Measurements from ENCODE around the gene KCTD18.

Gene KCTD18

GRCh38 chr2:200483729-200484198 is 26.1 kb downstream of the KCTD18 start:
- no peak for DNase-seq

DNA sequence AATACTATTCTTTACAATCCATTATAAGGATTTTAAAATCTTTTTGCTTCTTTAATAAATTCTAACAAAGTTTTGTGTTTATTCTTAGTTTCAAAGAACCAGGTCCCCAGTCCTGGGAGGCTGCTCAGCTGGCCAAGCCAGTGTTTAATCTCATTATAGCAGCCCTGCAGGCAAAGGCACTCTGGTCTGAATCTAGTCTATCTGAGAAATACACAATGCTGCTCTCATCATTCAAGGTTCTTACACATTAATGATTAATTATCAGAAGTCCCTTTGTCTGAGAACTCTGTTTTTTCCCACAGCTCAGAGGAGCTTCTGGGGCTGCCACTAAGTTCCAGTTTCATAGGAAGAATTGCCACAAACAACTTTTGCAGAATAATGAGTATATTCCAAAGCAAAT is 27.7 kb downstream of the KCTD18 start:
- no peak for DNase-seq

DNA sequence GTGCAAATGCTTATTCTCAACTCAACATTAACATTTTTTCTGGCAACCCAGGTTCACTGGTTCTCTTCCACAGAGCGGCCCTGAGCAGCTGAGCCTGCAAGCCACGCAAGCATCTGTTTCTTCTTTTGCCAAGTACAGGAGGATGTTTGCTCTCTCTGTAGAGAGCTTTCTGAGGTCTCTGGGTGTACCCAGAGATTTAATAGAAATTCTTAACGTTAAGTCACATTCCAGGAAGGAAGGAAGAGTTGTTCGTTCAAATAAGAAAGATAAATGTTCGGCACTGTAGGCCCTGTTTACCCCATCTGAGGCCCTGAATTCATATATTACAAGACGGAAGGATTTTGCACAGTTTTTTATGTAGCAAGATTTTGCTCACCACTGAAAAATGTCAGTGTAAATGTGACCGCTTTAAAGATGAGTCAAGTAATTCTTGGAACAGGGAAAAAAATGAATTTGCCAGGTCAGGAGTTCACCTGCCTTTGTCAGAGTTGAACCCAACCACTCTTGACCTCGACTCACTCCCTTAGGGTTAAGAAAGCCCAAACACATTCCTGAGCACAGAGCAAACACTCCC is 30.1 kb downstream of the KCTD18 start:
- DNase-seq, result no peak

DNA sequence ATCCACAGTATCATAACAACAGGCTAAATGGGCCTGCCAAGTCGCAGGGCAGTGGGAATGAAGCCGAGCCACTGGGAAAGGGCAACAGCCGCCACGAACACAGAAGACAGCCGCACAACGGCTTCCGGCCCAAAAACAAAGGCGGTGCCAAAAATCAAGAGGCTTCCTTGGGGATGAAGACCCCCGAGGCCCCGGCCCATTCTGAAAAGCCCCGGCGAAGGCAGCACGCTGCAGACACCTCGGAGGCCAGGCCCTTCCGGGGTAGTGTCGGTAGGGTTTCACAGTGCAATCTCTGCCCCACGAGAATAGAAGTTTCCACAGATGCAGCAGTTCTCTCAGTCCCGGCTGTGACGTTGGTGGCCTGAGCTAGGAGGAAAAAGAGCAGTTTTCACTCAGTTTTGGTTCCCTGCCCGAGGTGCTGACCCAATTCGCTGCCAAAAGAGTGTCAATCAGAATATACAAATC is 32.2 kb downstream of the KCTD18 start:
- DNase-seq, result no peak

DNA sequence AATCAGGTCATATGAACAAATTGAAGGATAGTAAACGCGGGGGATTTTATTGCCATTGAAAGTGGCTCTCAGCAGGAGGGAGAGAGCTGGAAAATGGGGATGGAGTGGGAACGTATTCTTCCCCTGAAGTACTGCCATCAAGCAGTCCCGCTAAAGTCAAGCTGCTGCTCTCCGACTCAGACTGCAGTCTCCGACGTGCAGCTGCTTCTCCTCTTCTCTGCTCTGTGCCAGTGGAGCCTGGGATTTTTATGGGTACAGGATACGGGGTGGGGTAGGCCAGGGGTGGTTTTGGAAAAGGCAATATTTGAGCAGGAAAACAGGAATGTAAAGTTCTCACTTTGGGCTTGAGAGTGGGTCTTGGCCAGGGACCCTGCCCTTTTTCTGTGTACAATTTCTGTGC is 33.0 kb downstream of the KCTD18 start:
- DNase-seq, result no peak

GRCh38 chr2:200475795-200476194 is 34.1 kb downstream of the KCTD18 start:
- DNase-seq, result no peak

GRCh38 chr2:200472853-200473464 is 36.9 kb downstream of the KCTD18 start:
- no peak for DNase-seq

GRCh38 chr2:200471928-200472645 is 37.8 kb downstream of the KCTD18 start:
- no peak for DNase-seq

DNA sequence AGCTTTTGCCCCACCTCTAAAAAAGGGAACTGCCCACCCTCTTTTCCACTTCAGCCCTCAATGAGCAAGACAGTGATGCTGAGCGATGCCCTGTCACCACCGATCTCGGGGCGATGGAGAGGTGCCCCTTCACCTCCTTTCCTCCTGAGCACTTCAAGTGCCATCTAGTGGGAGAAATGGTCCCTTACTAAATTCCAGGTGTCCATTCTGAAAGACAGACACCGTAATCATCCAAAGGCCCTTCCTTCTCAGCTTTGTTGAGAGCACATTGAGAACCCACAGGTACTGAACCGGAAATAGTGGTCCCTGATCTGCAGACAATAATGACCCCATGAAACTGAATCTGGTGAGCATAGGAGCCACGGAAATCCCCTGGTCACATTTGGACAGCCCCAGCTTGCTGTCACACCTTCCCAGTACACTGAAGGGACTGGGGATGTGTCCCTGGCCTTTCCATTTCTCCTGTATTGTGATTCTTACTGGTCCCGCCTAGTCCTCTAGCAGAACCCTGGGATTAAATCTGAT is 38.5 kb downstream of the KCTD18 start:
- DNase-seq, result no peak

GRCh38 chr2:200470230-200470629 is 39.6 kb downstream of the KCTD18 start:
- DNase-seq, result no peak

- no peak for DNase-seq
Measured at GRCh38 chr2:200469708-200470211, 40.1 kb downstream of the KCTD18 start.

DNA sequence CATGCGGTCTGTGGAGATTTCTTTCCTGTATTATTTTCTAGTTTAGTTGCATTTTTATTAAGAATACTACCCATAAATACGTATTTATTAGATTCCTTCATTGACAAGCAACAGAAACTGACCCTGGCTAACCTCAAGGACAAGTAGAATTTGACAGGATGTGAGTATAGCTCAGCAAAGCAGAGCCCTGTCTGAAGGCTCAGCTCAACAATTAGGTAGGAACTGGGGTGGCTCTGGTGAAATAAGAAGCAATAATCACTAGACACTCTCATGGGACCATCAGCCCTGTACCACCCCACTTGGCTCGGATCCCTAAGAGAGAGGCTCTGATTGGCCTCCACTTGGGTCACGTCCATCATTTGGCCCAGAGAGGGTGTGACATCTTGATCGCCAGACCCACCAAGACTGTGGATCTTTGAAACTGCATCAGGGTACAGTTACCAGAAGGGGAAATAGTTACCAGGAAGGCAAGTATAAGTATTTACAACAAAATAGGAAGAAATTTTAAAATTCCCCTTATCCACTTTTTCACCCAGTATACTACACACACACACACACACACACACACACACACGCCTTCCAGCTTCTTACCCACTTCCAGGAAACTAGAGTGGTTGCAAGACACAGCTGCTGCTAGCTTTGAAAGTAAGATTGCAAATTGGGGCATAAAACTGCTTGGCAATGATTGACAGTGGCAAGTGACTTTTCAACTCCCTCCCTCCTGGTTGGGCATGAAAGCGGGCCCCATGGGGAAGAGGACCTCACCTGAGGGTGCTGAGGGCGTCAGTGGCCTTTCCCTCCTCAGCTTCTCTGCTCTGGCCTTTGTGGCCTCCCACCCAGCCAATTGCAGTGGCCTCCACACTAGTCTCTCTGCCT is 41.8 kb downstream of the KCTD18 start:
- DNase-seq, result no peak

- no peak for DNase-seq
Measured at GRCh38 chr2:200466425-200467418, 43.1 kb downstream of the KCTD18 start.

- DNase-seq, result no peak
Measured at GRCh38 chr2:200463452-200463851, 46.4 kb downstream of the KCTD18 start.

GRCh38 chr2:200461846-200462710 is 47.8 kb downstream of the KCTD18 start:
- no peak for DNase-seq

- no peak for DNase-seq
Measured at GRCh38 chr2:200459101-200459500, 50.8 kb downstream of the KCTD18 start.

DNA sequence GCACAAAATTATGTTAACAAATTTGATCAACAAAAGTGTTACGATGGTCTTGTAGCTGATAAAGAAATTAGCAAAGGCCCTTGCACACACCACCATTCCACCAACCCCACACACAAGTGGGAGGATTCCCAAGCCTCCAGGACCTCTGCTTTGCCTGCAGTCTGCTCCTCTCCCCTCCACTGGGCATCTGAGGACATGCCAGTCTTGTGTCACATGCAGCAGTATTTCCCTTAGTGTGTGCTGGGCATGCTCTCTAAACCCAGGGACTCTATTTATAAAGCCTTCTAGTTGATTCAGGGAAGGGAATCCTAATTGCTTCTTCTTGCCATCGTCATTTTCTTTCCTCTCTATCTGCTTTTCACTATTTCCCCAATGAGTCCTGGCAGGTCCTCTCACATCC is 53.3 kb downstream of the KCTD18 start:
- DNase-seq, result no peak

- no peak for DNase-seq
Measured at GRCh38 chr2:200455958-200456421, 53.9 kb downstream of the KCTD18 start.

GRCh38 chr2:200454927-200455801 is 54.7 kb downstream of the KCTD18 start:
- no peak for DNase-seq

Measured in NCI-H1048 (cell line).